K562 (cell line): ENCODE results near the gene SIRT3. TPM values are rescaled to one million over a fixed set of nuclear protein-coding genes. Genes with fewer than 3 reads are reported as not detected.

ENCODE experiments used
- CBFB ChIP-seq: sonication (generic); formaldehyde crosslinking; IDR thresholded peaks from 2 replicates; pipeline ENCODE4 v1.4.0; 2020; ENCODE audit warnings: mild to moderate bottlenecking, missing genetic modification reagents
- NONO ChIP-seq, 2 experiments: fragments of 200-400 bp in 1 of 2; fragments of 450-650 bp in 1 of 2; formaldehyde crosslinking in 1 of 2; IDR thresholded peaks; 2 replicates each; pipeline ENCODE4 v1.6.1; 2017; ENCODE audit warnings: low read depth in 2 of 2, mild to moderate bottlenecking in 2 of 2, moderate library complexity in 2 of 2, low read length in 1 of 2
- SMARCC2 ChIP-seq: fragments of 450-650 bp; IDR thresholded peaks from 2 replicates; pipeline ENCODE4 v1.6.1; 2017; ENCODE audit warnings: antibody characterized with exemption, moderate library complexity, mild to moderate bottlenecking, low read depth
- SPI1 ChIP-seq: IDR thresholded peaks from 2 replicates; pipeline ENCODE4 v1.6.1; 2011; ENCODE audit warnings: low read depth, low read length, control low read depth, borderline replicate concordance
- ZC3H4 ChIP-seq: sonication (generic); formaldehyde crosslinking; IDR thresholded peaks from 2 replicates; pipeline ENCODE4 v1.9.0; 2021; ENCODE audit warnings: missing genetic modification reagents, borderline replicate concordance
- ZNF143 ChIP-seq: sonication (generic); formaldehyde crosslinking; IDR thresholded peaks from 2 replicates; pipeline ENCODE4 v1.9.0; 2022; ENCODE audit warnings: mild to moderate bottlenecking, missing genetic modification reagents
- ZNF449 ChIP-seq: fragments of 250-450 bp; sonication (Bioruptor Pico); IDR thresholded peaks from 2 replicates; pipeline ENCODE4 v1.8.0; 2022; ENCODE audit warnings: moderate library complexity, mild to moderate bottlenecking, inconsistent platforms
- polyA plus RNA-seq, 8 experiments: library from polyadenylated mRNA; depleted of rRNA in 4 of 8; stranded (reverse) in 5 of 8; unstranded in 3 of 8; fragments of >200 nt; fragmentation: Nextera tagmentation in 2 of 8; fragmentation: Illumina TruSeq in 1 of 8; extraction: Ambion mirVana in 2 of 8; extraction: Trizol in 1 of 8; gene quantifications; 2 replicates each; pipeline versions ENCODE4 v1.2.1 to v1.2.3, GENCODE V29; 2011 to 2014; ENCODE audit warnings: inconsistent platforms in 1 of 8, missing spikeins in 1 of 8
- total RNA-seq, 7 experiments: library from RNA; depleted of rRNA in 6 of 7; stranded (reverse); fragments of >200 nt in 6 of 7; fragmentation: Illumina TruSeq in 2 of 7; extraction: Trizol in 2 of 7; gene quantifications; 2 replicates each; pipeline versions ENCODE4 v1.2.1 to v1.2.3, GENCODE V29; 2011 to 2021; ENCODE audit warnings: low replicate concordance in 1 of 7
- TF ChIP-seq, protein P1 (sequence below): fragments of 450-650 bp; IDR thresholded peaks from 2 replicates; pipeline ENCODE4 v1.6.1; 2017; ENCODE audit warnings: antibody characterized with exemption, mild to moderate bottlenecking
- TF ChIP-seq, protein P2 (sequence below): fragments of 200-600 bp; sonication (generic); IDR thresholded peaks from one replicate; pipeline ENCODE4 v1.6.1; 2012; ENCODE audit warnings: mild to moderate bottlenecking, low read depth, low read length, inconsistent platforms

Gene SIRT3
- total and polyA plus RNA-seq, 9 of the 15 experiments (the other 6 are each of a cell fraction or from before 2014, with no cell fraction given), result 1.9 to 27.5 (median 14.5) TPM

- TF ChIP-seq, protein P1, sequence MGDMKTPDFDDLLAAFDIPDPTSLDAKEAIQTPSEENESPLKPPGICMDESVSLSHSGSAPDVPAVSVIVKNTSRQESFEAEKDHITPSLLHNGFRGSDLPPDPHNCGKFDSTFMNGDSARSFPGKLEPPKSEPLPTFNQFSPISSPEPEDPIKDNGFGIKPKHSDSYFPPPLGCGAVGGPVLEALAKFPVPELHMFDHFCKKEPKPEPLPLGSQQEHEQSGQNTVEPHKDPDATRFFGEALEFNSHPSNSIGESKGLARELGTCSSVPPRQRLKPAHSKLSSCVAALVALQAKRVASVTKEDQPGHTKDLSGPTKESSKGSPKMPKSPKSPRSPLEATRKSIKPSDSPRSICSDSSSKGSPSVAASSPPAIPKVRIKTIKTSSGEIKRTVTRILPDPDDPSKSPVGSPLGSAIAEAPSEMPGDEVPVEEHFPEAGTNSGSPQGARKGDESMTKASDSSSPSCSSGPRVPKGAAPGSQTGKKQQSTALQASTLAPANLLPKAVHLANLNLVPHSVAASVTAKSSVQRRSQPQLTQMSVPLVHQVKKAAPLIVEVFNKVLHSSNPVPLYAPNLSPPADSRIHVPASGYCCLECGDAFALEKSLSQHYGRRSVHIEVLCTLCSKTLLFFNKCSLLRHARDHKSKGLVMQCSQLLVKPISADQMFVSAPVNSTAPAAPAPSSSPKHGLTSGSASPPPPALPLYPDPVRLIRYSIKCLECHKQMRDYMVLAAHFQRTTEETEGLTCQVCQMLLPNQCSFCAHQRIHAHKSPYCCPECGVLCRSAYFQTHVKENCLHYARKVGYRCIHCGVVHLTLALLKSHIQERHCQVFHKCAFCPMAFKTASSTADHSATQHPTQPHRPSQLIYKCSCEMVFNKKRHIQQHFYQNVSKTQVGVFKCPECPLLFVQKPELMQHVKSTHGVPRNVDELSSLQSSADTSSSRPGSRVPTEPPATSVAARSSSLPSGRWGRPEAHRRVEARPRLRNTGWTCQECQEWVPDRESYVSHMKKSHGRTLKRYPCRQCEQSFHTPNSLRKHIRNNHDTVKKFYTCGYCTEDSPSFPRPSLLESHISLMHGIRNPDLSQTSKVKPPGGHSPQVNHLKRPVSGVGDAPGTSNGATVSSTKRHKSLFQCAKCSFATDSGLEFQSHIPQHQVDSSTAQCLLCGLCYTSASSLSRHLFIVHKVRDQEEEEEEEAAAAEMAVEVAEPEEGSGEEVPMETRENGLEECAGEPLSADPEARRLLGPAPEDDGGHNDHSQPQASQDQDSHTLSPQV, result peak; percentile 58; the same call in 1 of the 2 replicates
- TF ChIP-seq SPI1 (no peak), ZNF449 (CRISPR knock-in tag) (no peak), SMARCC2 (no peak), CBFB (CRISPR knock-in tag) (no peak), ZNF143 (CRISPR knock-in tag) (no peak), NONO (IDR thresholded peaks at IDR 0.05; ENCODE audit: low read depth in 2 of 2, low read length in 1 of 2) (peak in 1 of 2 experiments; percentile 74; a peak in 2 of 4 replicates), ZC3H4 (CRISPR knock-in tag) (no peak)
- TF ChIP-seq, protein P2, sequence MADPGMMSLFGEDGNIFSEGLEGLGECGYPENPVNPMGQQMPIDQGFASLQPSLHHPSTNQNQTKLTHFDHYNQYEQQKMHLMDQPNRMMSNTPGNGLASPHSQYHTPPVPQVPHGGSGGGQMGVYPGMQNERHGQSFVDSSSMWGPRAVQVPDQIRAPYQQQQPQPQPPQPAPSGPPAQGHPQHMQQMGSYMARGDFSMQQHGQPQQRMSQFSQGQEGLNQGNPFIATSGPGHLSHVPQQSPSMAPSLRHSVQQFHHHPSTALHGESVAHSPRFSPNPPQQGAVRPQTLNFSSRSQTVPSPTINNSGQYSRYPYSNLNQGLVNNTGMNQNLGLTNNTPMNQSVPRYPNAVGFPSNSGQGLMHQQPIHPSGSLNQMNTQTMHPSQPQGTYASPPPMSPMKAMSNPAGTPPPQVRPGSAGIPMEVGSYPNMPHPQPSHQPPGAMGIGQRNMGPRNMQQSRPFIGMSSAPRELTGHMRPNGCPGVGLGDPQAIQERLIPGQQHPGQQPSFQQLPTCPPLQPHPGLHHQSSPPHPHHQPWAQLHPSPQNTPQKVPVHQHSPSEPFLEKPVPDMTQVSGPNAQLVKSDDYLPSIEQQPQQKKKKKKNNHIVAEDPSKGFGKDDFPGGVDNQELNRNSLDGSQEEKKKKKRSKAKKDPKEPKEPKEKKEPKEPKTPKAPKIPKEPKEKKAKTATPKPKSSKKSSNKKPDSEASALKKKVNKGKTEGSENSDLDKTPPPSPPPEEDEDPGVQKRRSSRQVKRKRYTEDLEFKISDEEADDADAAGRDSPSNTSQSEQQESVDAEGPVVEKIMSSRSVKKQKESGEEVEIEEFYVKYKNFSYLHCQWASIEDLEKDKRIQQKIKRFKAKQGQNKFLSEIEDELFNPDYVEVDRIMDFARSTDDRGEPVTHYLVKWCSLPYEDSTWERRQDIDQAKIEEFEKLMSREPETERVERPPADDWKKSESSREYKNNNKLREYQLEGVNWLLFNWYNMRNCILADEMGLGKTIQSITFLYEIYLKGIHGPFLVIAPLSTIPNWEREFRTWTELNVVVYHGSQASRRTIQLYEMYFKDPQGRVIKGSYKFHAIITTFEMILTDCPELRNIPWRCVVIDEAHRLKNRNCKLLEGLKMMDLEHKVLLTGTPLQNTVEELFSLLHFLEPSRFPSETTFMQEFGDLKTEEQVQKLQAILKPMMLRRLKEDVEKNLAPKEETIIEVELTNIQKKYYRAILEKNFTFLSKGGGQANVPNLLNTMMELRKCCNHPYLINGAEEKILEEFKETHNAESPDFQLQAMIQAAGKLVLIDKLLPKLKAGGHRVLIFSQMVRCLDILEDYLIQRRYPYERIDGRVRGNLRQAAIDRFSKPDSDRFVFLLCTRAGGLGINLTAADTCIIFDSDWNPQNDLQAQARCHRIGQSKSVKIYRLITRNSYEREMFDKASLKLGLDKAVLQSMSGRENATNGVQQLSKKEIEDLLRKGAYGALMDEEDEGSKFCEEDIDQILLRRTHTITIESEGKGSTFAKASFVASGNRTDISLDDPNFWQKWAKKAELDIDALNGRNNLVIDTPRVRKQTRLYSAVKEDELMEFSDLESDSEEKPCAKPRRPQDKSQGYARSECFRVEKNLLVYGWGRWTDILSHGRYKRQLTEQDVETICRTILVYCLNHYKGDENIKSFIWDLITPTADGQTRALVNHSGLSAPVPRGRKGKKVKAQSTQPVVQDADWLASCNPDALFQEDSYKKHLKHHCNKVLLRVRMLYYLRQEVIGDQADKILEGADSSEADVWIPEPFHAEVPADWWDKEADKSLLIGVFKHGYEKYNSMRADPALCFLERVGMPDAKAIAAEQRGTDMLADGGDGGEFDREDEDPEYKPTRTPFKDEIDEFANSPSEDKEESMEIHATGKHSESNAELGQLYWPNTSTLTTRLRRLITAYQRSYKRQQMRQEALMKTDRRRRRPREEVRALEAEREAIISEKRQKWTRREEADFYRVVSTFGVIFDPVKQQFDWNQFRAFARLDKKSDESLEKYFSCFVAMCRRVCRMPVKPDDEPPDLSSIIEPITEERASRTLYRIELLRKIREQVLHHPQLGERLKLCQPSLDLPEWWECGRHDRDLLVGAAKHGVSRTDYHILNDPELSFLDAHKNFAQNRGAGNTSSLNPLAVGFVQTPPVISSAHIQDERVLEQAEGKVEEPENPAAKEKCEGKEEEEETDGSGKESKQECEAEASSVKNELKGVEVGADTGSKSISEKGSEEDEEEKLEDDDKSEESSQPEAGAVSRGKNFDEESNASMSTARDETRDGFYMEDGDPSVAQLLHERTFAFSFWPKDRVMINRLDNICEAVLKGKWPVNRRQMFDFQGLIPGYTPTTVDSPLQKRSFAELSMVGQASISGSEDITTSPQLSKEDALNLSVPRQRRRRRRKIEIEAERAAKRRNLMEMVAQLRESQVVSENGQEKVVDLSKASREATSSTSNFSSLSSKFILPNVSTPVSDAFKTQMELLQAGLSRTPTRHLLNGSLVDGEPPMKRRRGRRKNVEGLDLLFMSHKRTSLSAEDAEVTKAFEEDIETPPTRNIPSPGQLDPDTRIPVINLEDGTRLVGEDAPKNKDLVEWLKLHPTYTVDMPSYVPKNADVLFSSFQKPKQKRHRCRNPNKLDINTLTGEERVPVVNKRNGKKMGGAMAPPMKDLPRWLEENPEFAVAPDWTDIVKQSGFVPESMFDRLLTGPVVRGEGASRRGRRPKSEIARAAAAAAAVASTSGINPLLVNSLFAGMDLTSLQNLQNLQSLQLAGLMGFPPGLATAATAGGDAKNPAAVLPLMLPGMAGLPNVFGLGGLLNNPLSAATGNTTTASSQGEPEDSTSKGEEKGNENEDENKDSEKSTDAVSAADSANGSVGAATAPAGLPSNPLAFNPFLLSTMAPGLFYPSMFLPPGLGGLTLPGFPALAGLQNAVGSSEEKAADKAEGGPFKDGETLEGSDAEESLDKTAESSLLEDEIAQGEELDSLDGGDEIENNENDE, result no peak
These were observed at the start of gene SIRT3 (continued) for GRCh38 chr11:235997-236773.
